Mesodermal cell (in vitro differentiated cells): ENCODE measurements around the gene CFAP157. TPM values are rescaled to one million over a fixed set of nuclear protein-coding genes. Genes with fewer than 3 reads are reported as not detected.

Source experiments
- H3K27ac ChIP-seq: 2 replicates; pipeline ENCODE4 v1.7.0; 2013; ENCODE audit warnings: mild to moderate bottlenecking, low read depth, low read length, moderate library complexity; ENCODE audit not compliant: severe bottlenecking
- H3K36me3 ChIP-seq: 2 replicates; pipeline ENCODE4 v1.7.1; 2013; ENCODE audit warnings: mild to moderate bottlenecking, low read length, moderate library complexity; ENCODE audit not compliant: control insufficient read depth, insufficient read depth
- H3K4me1 ChIP-seq: one replicate; pipeline ENCODE4 v1.7.1; 2013; ENCODE audit warnings: mild to moderate bottlenecking, low read length; ENCODE audit not compliant: insufficient read depth, control insufficient read depth, poor library complexity, severe bottlenecking
- H3K4me3 ChIP-seq: 2 replicates; pipeline ENCODE4 v1.7.0; 2013; ENCODE audit warnings: low read length, control low read depth, mild to moderate bottlenecking; ENCODE audit not compliant: insufficient read depth, poor library complexity, severe bottlenecking; ENCODE audit errors: extremely low read depth
- H3K9me3 ChIP-seq: 2 replicates; pipeline ENCODE4 v1.7.1; 2013; ENCODE audit warnings: mild to moderate bottlenecking, low read length, moderate library complexity; ENCODE audit not compliant: control insufficient read depth
- WGBS, 2 experiments: methylation state at CpG; one replicate each; pipeline ENCODE4 v1.1.5; 2013; ENCODE audit warnings: missing lambda C conversion rate in 2 of 2; ENCODE audit not compliant: insufficient coverage in 2 of 2; 5-methylcytosine and 5-hydroxymethylcytosine counted together
- polyA plus RNA-seq, 2 experiments: library from polyadenylated mRNA; stranded (reverse); fragments of 50-300 nt; gene quantifications; one replicate each; pipeline ENCODE4 v1.2.3, GENCODE V29; 2013

The CFAP157 gene
- polyA plus RNA-seq (2013, experiment 1 of 2) = 0.11 TPM
- not detected for polyA plus RNA-seq (2013, experiment 2 of 2)

GRCh38 chr9:127706836-127707241 is at the start of gene CFAP157:
Gene CFAP157 (plus strand): TSS chr9:127706988. CDS start chr9:127707032, 44 bp downstream.
- Histone ChIP-seq H3K9me3 (peaks cover 4% of the 10 kb centered on the region), H3K4me1 (peaks cover under 1% of the 10 kb centered on the region), H3K4me3 (no peak within 1 kb of the TSS), H3K27ac (no peak within 1 kb of the TSS), H3K36me3 (no peaks in the 10 kb centered on the region)
- WGBS, 2 experiments = 85 to 92% methylated on average over 6 to 9 of the region's 11 CpGs

GRCh38 chr9:127658428-127658827 is 48.4 kb upstream of the CFAP157 start:
- Histone ChIP-seq H3K9me3 (no peaks in the 10 kb centered on the region), H3K36me3 (peaks cover 41% of the 10 kb centered on the region), H3K27ac (no peak overlapping the region), H3K4me3 (no peak overlapping the region), H3K4me1 (no peaks in the 10 kb centered on the region)
- 93 to 100% methylated on average over 4 to 5 of the region's 5 CpGs for WGBS, 2 experiments

- no peaks in the 10 kb centered on the region for H3K9me3 ChIP-seq
- H3K27ac ChIP-seq = no peak overlapping the region
- H3K4me1 ChIP-seq = no peaks in the 10 kb centered on the region
- WGBS, 2 experiments = 81 to 82% methylated on average over 9 to 11 of the region's 13 CpGs
- peaks cover 53% of the 10 kb centered on the region for H3K36me3 ChIP-seq
- no peak overlapping the region for H3K4me3 ChIP-seq
Observed at GRCh38 chr9:127660886-127661741, 45.7 kb upstream of the CFAP157 start.

GRCh38 chr9:127662617-127663016 is 44.2 kb upstream of the CFAP157 start:
- no peaks in the 10 kb centered on the region for H3K4me1 ChIP-seq
- no peak overlapping the region for H3K27ac ChIP-seq
- no peak overlapping the region for H3K4me3 ChIP-seq
- no peaks in the 10 kb centered on the region for H3K9me3 ChIP-seq
- 83% methylated on average over 1 of the region's 1 CpG; no CpG with 5 or more reads in 1 of the 2 experiments for WGBS, 2 experiments
- H3K36me3 ChIP-seq = peaks cover 53% of the 10 kb centered on the region

GRCh38 chr9:127664324-127664677 is 42.5 kb upstream of the CFAP157 start:
- H3K4me1 ChIP-seq = no peaks in the 10 kb centered on the region
- H3K36me3 ChIP-seq = peaks cover 61% of the 10 kb centered on the region
- H3K27ac ChIP-seq = no peak overlapping the region
- H3K4me3 ChIP-seq = no peak overlapping the region
- no peaks in the 10 kb centered on the region for H3K9me3 ChIP-seq
- WGBS, 2 experiments = 97 to 98% methylated on average over 7 of the region's 7 CpGs

GRCh38 chr9:127664678-127665507 is 41.9 kb upstream of the CFAP157 start:
- peaks cover 64% of the 10 kb centered on the region for H3K36me3 ChIP-seq
- H3K4me3 ChIP-seq = no peak overlapping the region
- no peaks in the 10 kb centered on the region for H3K4me1 ChIP-seq
- 88 to 89% methylated on average over 9 to 10 of the region's 10 CpGs for WGBS, 2 experiments
- no peaks in the 10 kb centered on the region for H3K9me3 ChIP-seq
- no peak overlapping the region for H3K27ac ChIP-seq

GRCh38 chr9:127667127-127667844 is 39.5 kb upstream of the CFAP157 start:
- H3K4me1 ChIP-seq = no peaks in the 10 kb centered on the region
- H3K36me3 ChIP-seq = peaks cover 63% of the 10 kb centered on the region
- no peaks in the 10 kb centered on the region for H3K9me3 ChIP-seq
- no peak overlapping the region for H3K4me3 ChIP-seq
- no peak overlapping the region for H3K27ac ChIP-seq
- 90 to 96% methylated on average over 3 of the region's 3 CpGs for WGBS, 2 experiments

GRCh38 chr9:127667906-127668305 is 38.9 kb upstream of the CFAP157 start:
- Histone ChIP-seq H3K4me1 (no peaks in the 10 kb centered on the region), H3K36me3 (peaks cover 66% of the 10 kb centered on the region), H3K9me3 (no peaks in the 10 kb centered on the region), H3K4me3 (no peak overlapping the region), H3K27ac (no peak overlapping the region)
- WGBS, 2 experiments = 91 to 95% methylated on average over 16 to 18 of the region's 18 CpGs

- no peak overlapping the region for H3K4me3 ChIP-seq
- peaks cover 68% of the 10 kb centered on the region for H3K36me3 ChIP-seq
- no peaks in the 10 kb centered on the region for H3K4me1 ChIP-seq
- no peak overlapping the region for H3K27ac ChIP-seq
- no peaks in the 10 kb centered on the region for H3K9me3 ChIP-seq
- 88 to 95% methylated on average over 6 to 7 of the region's 7 CpGs for WGBS, 2 experiments
Observed at GRCh38 chr9:127673234-127673633, 33.6 kb upstream of the CFAP157 start.

- Histone ChIP-seq H3K4me1 (no peaks in the 10 kb centered on the region), H3K27ac (no peak overlapping the region), H3K9me3 (no peaks in the 10 kb centered on the region), H3K4me3 (no peak overlapping the region), H3K36me3 (peaks cover 86% of the 10 kb centered on the region)
- WGBS, 2 experiments = 93 to 96% methylated on average over 9 to 10 of the region's 12 CpGs
Observed at GRCh38 chr9:127676638-127677037, 30.1 kb upstream of the CFAP157 start.
